ENCODE measurements around the gene SUFU.

The SUFU gene

DNA sequence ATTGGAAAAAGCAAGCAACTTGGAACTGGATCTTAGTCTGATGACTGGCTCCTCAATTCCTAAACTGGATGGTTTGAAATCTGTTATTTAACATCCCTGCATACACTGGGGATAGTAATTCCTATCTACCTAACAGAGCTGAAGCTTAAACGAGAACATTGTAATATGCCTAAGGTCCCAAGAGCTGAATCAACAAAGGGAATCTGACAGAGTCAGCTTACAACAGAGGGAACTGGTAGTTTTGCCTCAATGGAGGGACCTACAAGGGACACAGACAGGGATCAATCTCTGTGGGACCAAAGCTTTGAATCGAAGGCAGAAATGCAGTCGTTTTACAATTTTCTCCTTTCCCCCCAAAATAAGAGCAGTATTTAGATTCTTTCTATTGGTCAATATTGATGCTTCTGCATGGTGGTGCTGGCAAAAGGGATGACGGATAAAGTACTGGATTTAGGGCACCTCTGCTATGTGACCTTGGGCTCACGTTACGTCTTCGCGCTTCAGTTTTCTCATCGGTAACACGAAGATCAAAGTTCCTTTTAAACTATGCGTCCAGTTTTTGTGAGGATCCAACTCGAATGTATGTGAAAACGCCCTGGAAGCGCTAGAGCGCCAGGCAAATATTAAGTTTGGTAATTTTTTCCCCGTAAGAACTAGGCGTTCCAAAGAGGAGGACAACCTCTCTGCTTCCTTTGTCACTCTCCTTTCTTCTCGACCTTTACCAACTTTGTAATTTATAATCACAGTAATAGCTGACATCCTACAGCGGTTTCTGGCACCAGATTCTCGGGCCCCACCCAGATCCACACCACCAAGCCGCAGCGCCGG, 2.4 kb upstream of the SUFU start:
- Histone ChIP-seq H3K4me1 (ENCODE audit: insufficient read depth, low read length) (peaks cover 42% of the 10 kb centered on the region), H3K9ac (ENCODE audit: low read depth, low read length) (peak overlapping the region; percentile 63), H3K9me3 (ENCODE audit: insufficient read depth, low read length, severe bottlenecking) (no peaks in the 10 kb centered on the region), H3K36me3 (ENCODE audit: insufficient read depth, low read length) (peaks cover 29% of the 10 kb centered on the region; the same call in 1 of the 2 replicates), H3K27me3 (ENCODE audit: insufficient read depth, low read length, poor library complexity) (no peaks in the 10 kb centered on the region), H3K27ac (ENCODE audit: low read length) (peak overlapping the region; percentile 46), H4K20me1 (ENCODE audit: insufficient read depth, low read length) (peaks cover 60% of the 10 kb centered on the region), H3K79me2 (ENCODE audit: insufficient read depth, low read length) (peaks cover 79% of the 10 kb centered on the region), H3K4me3 (ENCODE audit: low read depth in 1 of 2, low read length in 2 of 2) (peak overlapping the region; percentile 35 to 76), H3K4me2 (ENCODE audit: insufficient read depth, low read length) (peak overlapping the region; percentile 94), H2AFZ (ENCODE audit: low read depth, low read length) (0 out of 2 replicates have a peak overlapping the region, but pooled peaks have one; percentile 30)
- ATAC-seq (ENCODE audit: insufficient read depth, low read depth) = no peak
- TF ChIP-seq, protein P1, sequence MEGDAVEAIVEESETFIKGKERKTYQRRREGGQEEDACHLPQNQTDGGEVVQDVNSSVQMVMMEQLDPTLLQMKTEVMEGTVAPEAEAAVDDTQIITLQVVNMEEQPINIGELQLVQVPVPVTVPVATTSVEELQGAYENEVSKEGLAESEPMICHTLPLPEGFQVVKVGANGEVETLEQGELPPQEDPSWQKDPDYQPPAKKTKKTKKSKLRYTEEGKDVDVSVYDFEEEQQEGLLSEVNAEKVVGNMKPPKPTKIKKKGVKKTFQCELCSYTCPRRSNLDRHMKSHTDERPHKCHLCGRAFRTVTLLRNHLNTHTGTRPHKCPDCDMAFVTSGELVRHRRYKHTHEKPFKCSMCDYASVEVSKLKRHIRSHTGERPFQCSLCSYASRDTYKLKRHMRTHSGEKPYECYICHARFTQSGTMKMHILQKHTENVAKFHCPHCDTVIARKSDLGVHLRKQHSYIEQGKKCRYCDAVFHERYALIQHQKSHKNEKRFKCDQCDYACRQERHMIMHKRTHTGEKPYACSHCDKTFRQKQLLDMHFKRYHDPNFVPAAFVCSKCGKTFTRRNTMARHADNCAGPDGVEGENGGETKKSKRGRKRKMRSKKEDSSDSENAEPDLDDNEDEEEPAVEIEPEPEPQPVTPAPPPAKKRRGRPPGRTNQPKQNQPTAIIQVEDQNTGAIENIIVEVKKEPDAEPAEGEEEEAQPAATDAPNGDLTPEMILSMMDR (IDR thresholded peaks at IDR 0.05; ENCODE audit: borderline replicate concordance, extremely low read depth, low read length, poor library complexity, severe bottlenecking) = no peak
- no peak for TF ChIP-seq EZH2 (IDR thresholded peaks at IDR 0.05; ENCODE audit: borderline replicate concordance, low read depth, low read length, severe bottlenecking)
- DNase-seq = no peak

DNA sequence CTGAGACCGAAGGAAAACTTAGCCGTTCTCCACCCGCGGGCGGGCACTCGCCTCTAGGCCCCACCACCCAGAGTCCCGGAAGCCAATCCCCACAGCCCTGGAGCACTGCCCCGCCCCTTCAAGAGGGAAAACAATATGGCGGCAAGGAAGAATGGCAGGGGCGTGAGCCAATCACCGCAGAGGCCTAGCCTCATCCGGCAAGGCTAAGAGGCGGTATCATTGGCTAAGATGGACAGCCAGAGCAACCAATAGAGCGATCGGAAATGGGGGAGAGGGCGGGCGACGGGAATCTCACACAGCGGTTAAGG, 1.8 kb upstream of the SUFU start:
- Histone ChIP-seq H3K27me3 (ENCODE audit: insufficient read depth, low read length, poor library complexity) (no peaks in the 10 kb centered on the region), H3K4me2 (ENCODE audit: insufficient read depth, low read length) (peak overlapping the region; percentile 94; the same call in 1 of the 2 replicates), H3K27ac (ENCODE audit: low read length) (peak overlapping the region; percentile 81), H3K79me2 (ENCODE audit: insufficient read depth, low read length) (peaks cover 79% of the 10 kb centered on the region), H3K4me3 (ENCODE audit: low read depth in 1 of 2, low read length in 2 of 2) (peak overlapping the region; percentile 35 to 76), H2AFZ (ENCODE audit: low read depth, low read length) (peak overlapping the region; percentile 86), H4K20me1 (ENCODE audit: insufficient read depth, low read length) (peaks cover 55% of the 10 kb centered on the region), H3K9ac (ENCODE audit: low read depth, low read length) (peak overlapping the region; percentile 63), H3K4me1 (ENCODE audit: insufficient read depth, low read length) (peaks cover 42% of the 10 kb centered on the region), H3K36me3 (ENCODE audit: insufficient read depth, low read length) (peaks cover 32% of the 10 kb centered on the region), H3K9me3 (ENCODE audit: insufficient read depth, low read length, severe bottlenecking) (no peaks in the 10 kb centered on the region)
- TF ChIP-seq, protein P1 (IDR thresholded peaks at IDR 0.05; ENCODE audit: borderline replicate concordance, extremely low read depth, low read length, poor library complexity, severe bottlenecking) = no peak
- TF ChIP-seq EZH2 (IDR thresholded peaks at IDR 0.05; ENCODE audit: borderline replicate concordance, low read depth, low read length, severe bottlenecking) = no peak
- peak; percentile 100 for DNase-seq
- ATAC-seq (ENCODE audit: insufficient read depth, low read depth) = peak; percentile 74

GRCh38 chr10:102502337-102503151, 1.2 kb upstream of the SUFU start, which contains the start of gene ACTR1A:
ACTR1A (minus strand) TSS chr10:102502712; CDS start chr10:102502647, 65 bp downstream.
- no peaks in the 10 kb centered on the region for H3K9me3 ChIP-seq (ENCODE audit: insufficient read depth, low read length, severe bottlenecking)
- H3K4me1 ChIP-seq (ENCODE audit: insufficient read depth, low read length) = peaks cover 42% of the 10 kb centered on the region

More at GRCh38 chr10:102502337-102503151, 1.2 kb upstream of the SUFU start, which contains the start of gene ACTR1A:
- H3K79me2 ChIP-seq (ENCODE audit: insufficient read depth, low read length) = peaks cover 78% of the 10 kb centered on the region
- ATAC-seq (ENCODE audit: insufficient read depth, low read depth) (peak; percentile 75), DNase-seq (peak; percentile 97)
- H3K4me3 ChIP-seq (ENCODE audit: low read depth in 1 of 2, low read length in 2 of 2) = peak within 1 kb of the TSS; percentile 35 to 76
- H3K27me3 ChIP-seq (ENCODE audit: insufficient read depth, low read length, poor library complexity) = no peaks in the 10 kb centered on the region
- H4K20me1 ChIP-seq (ENCODE audit: insufficient read depth, low read length) = peaks cover 50% of the 10 kb centered on the region
- peak within 1 kb of the TSS; percentile 81 for H3K27ac ChIP-seq (ENCODE audit: low read length)
- peak within 1 kb of the TSS; percentile 86 for H2AFZ ChIP-seq (ENCODE audit: low read depth, low read length)
- H3K9ac ChIP-seq (ENCODE audit: low read depth, low read length) = peak within 1 kb of the TSS; percentile 63
- peaks cover 33% of the 10 kb centered on the region for H3K36me3 ChIP-seq (ENCODE audit: insufficient read depth, low read length)
- peak within 1 kb of the TSS; percentile 94 for H3K4me2 ChIP-seq (ENCODE audit: insufficient read depth, low read length)
- TF ChIP-seq EZH2 (IDR thresholded peaks at IDR 0.05; ENCODE audit: borderline replicate concordance, low read depth, low read length, severe bottlenecking) = no peak
- TF ChIP-seq, protein P1 (IDR thresholded peaks at IDR 0.05; ENCODE audit: borderline replicate concordance, extremely low read depth, low read length, poor library complexity, severe bottlenecking) = peak; percentile 2
